MCF 10A (cell line): Measurements from ENCODE around the gene KIF18B. TPM values are rescaled to one million over a fixed set of nuclear protein-coding genes. Genes with fewer than 3 reads are reported as not detected.

Source experiments
- BruUV-seq: library from RNA; stranded (reverse); fragments of 400-500 nt; replicated peaks from 2 replicates; lab custom pipeline; 2021; lab: Mats Ljungman, UMichigan
- CTCF ChIA-PET: fragments of 300-600 bp; sonication (Branson Sonifier 250); formaldehyde crosslinking; extraction: SDS; loops from one replicate; lab custom pipeline; 2021; ENCODE audit warnings: antibody characterized with exemption, inconsistent platforms; lab: Yijun Ruan, JAX
- POLR2A ChIA-PET: fragments of 300-600, 350-650 bp; sonication (Branson Sonifier 250); formaldehyde crosslinking; extraction: SDS; loops from one replicate; lab custom pipeline; 2020; ENCODE audit warnings: antibody characterized with exemption, inconsistent platforms; lab: Yijun Ruan, JAX
- DNase-seq: peaks from one replicate; pipeline ENCODE4 v3.0.0-alpha.2; 2018; ENCODE audit not compliant: unreplicated experiment
- H3K27ac Mint-ChIP-seq: one replicate; pipeline ENCODE4 v1.8.0; 2022; ENCODE audit warnings: mild to moderate bottlenecking, low read depth, mixed read lengths; ENCODE audit not compliant: unreplicated experiment
- H3K27me3 Mint-ChIP-seq: one replicate; pipeline ENCODE4 v1.8.0; 2022; ENCODE audit warnings: mixed read lengths; ENCODE audit not compliant: insufficient read depth, unreplicated experiment
- H3K36me3 Mint-ChIP-seq: one replicate; pipeline ENCODE4 v1.8.0; 2022; ENCODE audit warnings: mild to moderate bottlenecking, moderate library complexity, mixed read lengths; ENCODE audit not compliant: insufficient read depth, unreplicated experiment
- H3K4me1 Mint-ChIP-seq: one replicate; pipeline ENCODE4 v1.8.0; 2022; ENCODE audit warnings: mixed read lengths; ENCODE audit not compliant: insufficient read depth, unreplicated experiment
- H3K4me3 Mint-ChIP-seq: one replicate; pipeline ENCODE4 v1.8.0; 2022; ENCODE audit warnings: mild to moderate bottlenecking, moderate library complexity, mixed read lengths; ENCODE audit not compliant: unreplicated experiment
- H3K9me3 Mint-ChIP-seq: one replicate; pipeline ENCODE4 v1.8.0; 2022; ENCODE audit warnings: mixed read lengths; ENCODE audit not compliant: unreplicated experiment
- intact Hi-C: fragments of 100-400 bp; cut with micrococcal nuclease; formaldehyde crosslinking; loops from 2 replicates; pipeline ENCODE4 v1.14.1; 2022
- total RNA-seq: library from RNA; stranded (reverse); gene quantifications from 2 replicates; pipeline ENCODE4 v1.2.3, GENCODE V29; 2022
- TF ChIP-seq, protein P1 (sequence below): fragments of 200-600 bp; IDR thresholded peaks from one replicate; pipeline ENCODE4 v1.8.0; 2022; ENCODE audit warnings: antibody characterized with exemption, mild to moderate bottlenecking; ENCODE audit not compliant: unreplicated experiment

The KIF18B gene
- total RNA-seq, 1 experiment from 2014 or later: 17.5 TPM

- intact Hi-C loops: loop anchor here (5.0 kb wide), 1 partner anchor 215 kb away; the partner anchor contains the start of gene PLCD3
- Mint-ChIP-seq H3K4me3 (no peak overlapping the region), H3K27ac (no peak overlapping the region), H3K4me1 (peaks cover 25% of the 10 kb centered on the region), H3K27me3 (no peaks in the 10 kb centered on the region), H3K36me3 (no peaks in the 10 kb centered on the region), H3K9me3 (no peaks in the 10 kb centered on the region)
- no peak for DNase-seq
- ChIA-PET CTCF (interaction anchor here (0.5 to 7.7 kb wide), 12 partner anchors 10 to 280 kb away, joined by 3 to 211 read pairs (median 4); partner anchors contain the start of gene ACBD4), POLR2A (interaction anchor here (0.6 to 4.6 kb wide), 9 partner anchors 16 to 208 kb away, joined by 3 to 51 read pairs (median 4); partner anchors contain the start of genes EFTUD2 and NMT1)
- TF ChIP-seq, protein P1, sequence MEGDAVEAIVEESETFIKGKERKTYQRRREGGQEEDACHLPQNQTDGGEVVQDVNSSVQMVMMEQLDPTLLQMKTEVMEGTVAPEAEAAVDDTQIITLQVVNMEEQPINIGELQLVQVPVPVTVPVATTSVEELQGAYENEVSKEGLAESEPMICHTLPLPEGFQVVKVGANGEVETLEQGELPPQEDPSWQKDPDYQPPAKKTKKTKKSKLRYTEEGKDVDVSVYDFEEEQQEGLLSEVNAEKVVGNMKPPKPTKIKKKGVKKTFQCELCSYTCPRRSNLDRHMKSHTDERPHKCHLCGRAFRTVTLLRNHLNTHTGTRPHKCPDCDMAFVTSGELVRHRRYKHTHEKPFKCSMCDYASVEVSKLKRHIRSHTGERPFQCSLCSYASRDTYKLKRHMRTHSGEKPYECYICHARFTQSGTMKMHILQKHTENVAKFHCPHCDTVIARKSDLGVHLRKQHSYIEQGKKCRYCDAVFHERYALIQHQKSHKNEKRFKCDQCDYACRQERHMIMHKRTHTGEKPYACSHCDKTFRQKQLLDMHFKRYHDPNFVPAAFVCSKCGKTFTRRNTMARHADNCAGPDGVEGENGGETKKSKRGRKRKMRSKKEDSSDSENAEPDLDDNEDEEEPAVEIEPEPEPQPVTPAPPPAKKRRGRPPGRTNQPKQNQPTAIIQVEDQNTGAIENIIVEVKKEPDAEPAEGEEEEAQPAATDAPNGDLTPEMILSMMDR: no peak
- BruUV-seq: no TSS peak
Measured at GRCh38 chr17:44917456-44917855, 30.1 kb downstream of the KIF18B start.

DNA sequence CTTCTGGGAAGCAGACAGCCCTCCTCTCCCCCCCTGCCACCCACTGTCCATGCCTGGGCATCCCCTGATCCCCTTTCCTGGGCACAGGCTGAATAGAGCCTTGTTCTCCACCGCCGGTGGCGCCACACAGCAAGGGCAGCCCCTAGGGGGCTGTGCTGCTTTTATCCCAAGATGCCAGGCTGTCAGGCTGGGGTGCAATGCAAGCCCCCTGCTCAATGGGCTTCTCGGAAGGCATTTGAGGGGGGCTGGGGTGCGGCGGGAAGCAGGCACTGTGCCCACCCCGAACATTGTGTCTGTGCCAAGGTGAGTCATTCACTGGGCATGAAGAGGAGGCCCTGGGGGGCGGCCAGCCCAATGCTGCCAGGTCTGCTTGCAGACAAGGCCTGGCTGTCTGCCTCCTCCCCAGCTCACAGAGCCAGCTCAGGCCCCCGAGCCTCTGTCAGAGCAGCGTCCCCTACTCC, 30.8 kb downstream of the KIF18B start:
- Mint-ChIP-seq H3K27me3 (no peaks in the 10 kb centered on the region), H3K9me3 (no peaks in the 10 kb centered on the region), H3K27ac (no peak overlapping the region), H3K4me1 (peaks cover 25% of the 10 kb centered on the region), H3K36me3 (no peaks in the 10 kb centered on the region), H3K4me3 (no peak overlapping the region)
- ChIA-PET POLR2A (interaction anchor here (0.7 to 4.6 kb wide), 3 partner anchors 18 to 209 kb away, joined by 4 to 51 read pairs (median 12); partner anchors contain the start of gene EFTUD2), CTCF (interaction anchor here (0.6 to 7.7 kb wide), 5 partner anchors 14 to 182 kb away, joined by 4 to 211 read pairs (median 13); no protein-coding TSS in a partner anchor)
- intact Hi-C loops: loop anchor here (5.0 kb wide), 1 partner anchor 215 kb away; the partner anchor contains the start of gene PLCD3
- no TSS peak for BruUV-seq
- peak; percentile 81 for DNase-seq
- TF ChIP-seq, protein P1: no peak

GRCh38 chr17:44915862-44916780, 31.5 kb downstream of the KIF18B start:
- ChIA-PET POLR2A (interaction anchor here (2.1 kb wide), 1 partner anchor 15 kb away, joined by 5 read pairs; no protein-coding TSS in a partner anchor), CTCF (interaction anchor here (0.6 to 7.7 kb wide), 3 partner anchors 105 to 119 kb away, joined by 4 to 211 read pairs (median 15); no protein-coding TSS in a partner anchor)
- Mint-ChIP-seq H3K4me1 (peaks cover 25% of the 10 kb centered on the region), H3K27ac (no peak overlapping the region), H3K36me3 (no peaks in the 10 kb centered on the region), H3K27me3 (no peaks in the 10 kb centered on the region), H3K4me3 (no peak overlapping the region), H3K9me3 (no peaks in the 10 kb centered on the region)
- TF ChIP-seq, protein P1: no peak
- BruUV-seq: no TSS peak
- peak; percentile 72 for DNase-seq
- intact Hi-C loops: loop anchor here (5.0 kb wide), 1 partner anchor 216 kb away; the partner anchor contains the start of gene PLCD3
